IPS DF 4.7 (cell line): Measurements from ENCODE around the gene BRDT.

Source experiments
- DNase-seq: peaks from one replicate; pipeline ENCODE4 v3.0.0-alpha.2; 2013; ENCODE audit warnings: low spot score; ENCODE audit errors: extremely low read depth

Gene BRDT

GRCh38 chr1:91949356-91949699, at the start of gene BRDT:
TSS of gene BRDT (plus strand) at chr1:91949401. CDS start at chr1:91962755, 13,354 bp downstream.
- DNase-seq = no peak

- no peak for DNase-seq
These were observed 48.6 kb upstream of the BRDT start for GRCh38 chr1:91900562-91900961.

GRCh38 chr1:91901231-91901630, 48.0 kb upstream of the BRDT start:
- DNase-seq = no peak

- DNase-seq = no peak
These were observed 36.9 kb upstream of the BRDT start for GRCh38 chr1:91912266-91912665.

- DNase-seq = no peak
These were observed 36.2 kb upstream of the BRDT start for GRCh38 chr1:91913018-91913417.

GRCh38 chr1:91916046-91916445, 33.2 kb upstream of the BRDT start:
- DNase-seq = no peak

- DNase-seq = no peak
These were observed 32.3 kb upstream of the BRDT start for GRCh38 chr1:91916811-91917460.

- no peak for DNase-seq
These were observed 29.2 kb upstream of the BRDT start for GRCh38 chr1:91919962-91920361.

GRCh38 chr1:91924146-91924545, 25.1 kb upstream of the BRDT start:
- no peak for DNase-seq

- DNase-seq = no peak
These were observed 23.4 kb upstream of the BRDT start for GRCh38 chr1:91925644-91926435.

- no peak for DNase-seq
These were observed 21.2 kb upstream of the BRDT start for GRCh38 chr1:91928026-91928425.

- DNase-seq = no peak
These were observed 20.0 kb upstream of the BRDT start for GRCh38 chr1:91929250-91929649.

GRCh38 chr1:91937613-91938012, 11.6 kb upstream of the BRDT start:
- no peak for DNase-seq

GRCh38 chr1:91940496-91940895, 8.7 kb upstream of the BRDT start:
- DNase-seq = no peak

- no peak for DNase-seq
These were observed 5.1 kb upstream of the BRDT start for GRCh38 chr1:91944087-91944486.

- DNase-seq = no peak
These were observed 1.1 kb upstream of the BRDT start for GRCh38 chr1:91948097-91948496.

GRCh38 chr1:91948501-91949355, 473 bp upstream of the BRDT start:
- no peak for DNase-seq

- no peak for DNase-seq
These were observed 3.0 kb downstream of the BRDT start for GRCh38 chr1:91952187-91952586.

GRCh38 chr1:91958926-91959325, 9.7 kb downstream of the BRDT start:
- no peak for DNase-seq

- no peak for DNase-seq
These were observed 19.1 kb downstream of the BRDT start for GRCh38 chr1:91968334-91968733.

GRCh38 chr1:91979383-91979782, 30.2 kb downstream of the BRDT start:
- no peak for DNase-seq

- DNase-seq = no peak
These were observed 31.5 kb downstream of the BRDT start for GRCh38 chr1:91980663-91981062.
